ENCODE results near the gene ATP6V1B1. TPM values are rescaled to one million over a fixed set of nuclear protein-coding genes. Genes with fewer than 3 reads are reported as not detected.

Gene ATP6V1B1
- total and polyA plus RNA-seq, 2 of the 13 experiments (the other 11 are each of a cell fraction or from before 2014, with no cell fraction given), result 0.58 to 1.6 TPM

- TF ChIP-seq ATF5 (CRISPR knock-in tag; IDR thresholded peaks at IDR 0.05; ENCODE audit: low read depth), result no peak
- TF ChIP-seq ZNF720 (CRISPR knock-in tag; IDR thresholded peaks at IDR 0.05), result no peak
- no peak for TF ChIP-seq ZNF3 (CRISPR knock-in tag; IDR thresholded peaks at IDR 0.05)
- no peak for TF ChIP-seq FLYWCH1 (CRISPR knock-in tag; IDR thresholded peaks at IDR 0.05)
- no peak for TF ChIP-seq ZNF282 (IDR thresholded peaks at IDR 0.05; ENCODE audit: partially characterized antibody)
- TF ChIP-seq E2F1 (CRISPR knock-in tag; IDR thresholded peaks at IDR 0.05), result no peak
- no peak for TF ChIP-seq HOXD1 (CRISPR knock-in tag; IDR thresholded peaks at IDR 0.05)
- no peak for TF ChIP-seq POLR2AphosphoS2 (IDR thresholded peaks at IDR 0.05; ENCODE audit: low read depth, low read length)
- no peak; the same call in 1 of the 2 replicates for TF ChIP-seq ZNF205 (CRISPR knock-in tag; IDR thresholded peaks at IDR 0.05)
- no peak for TF ChIP-seq ZNF597 (CRISPR knock-in tag; IDR thresholded peaks at IDR 0.05)
- TF ChIP-seq RFXAP (CRISPR knock-in tag; IDR thresholded peaks at IDR 0.05; ENCODE audit: borderline replicate concordance), result no peak
- TF ChIP-seq ZNF337 (CRISPR knock-in tag; IDR thresholded peaks at IDR 0.05; ENCODE audit: borderline replicate concordance, low read depth), result no peak
- TF ChIP-seq HNF1A (IDR thresholded peaks at IDR 0.05; ENCODE audit: low read depth), result no peak
- no peak for TF ChIP-seq HNF1A (CRISPR knock-in tag; IDR thresholded peaks at IDR 0.05; ENCODE audit: borderline replicate concordance)
- TF ChIP-seq, protein P1, sequence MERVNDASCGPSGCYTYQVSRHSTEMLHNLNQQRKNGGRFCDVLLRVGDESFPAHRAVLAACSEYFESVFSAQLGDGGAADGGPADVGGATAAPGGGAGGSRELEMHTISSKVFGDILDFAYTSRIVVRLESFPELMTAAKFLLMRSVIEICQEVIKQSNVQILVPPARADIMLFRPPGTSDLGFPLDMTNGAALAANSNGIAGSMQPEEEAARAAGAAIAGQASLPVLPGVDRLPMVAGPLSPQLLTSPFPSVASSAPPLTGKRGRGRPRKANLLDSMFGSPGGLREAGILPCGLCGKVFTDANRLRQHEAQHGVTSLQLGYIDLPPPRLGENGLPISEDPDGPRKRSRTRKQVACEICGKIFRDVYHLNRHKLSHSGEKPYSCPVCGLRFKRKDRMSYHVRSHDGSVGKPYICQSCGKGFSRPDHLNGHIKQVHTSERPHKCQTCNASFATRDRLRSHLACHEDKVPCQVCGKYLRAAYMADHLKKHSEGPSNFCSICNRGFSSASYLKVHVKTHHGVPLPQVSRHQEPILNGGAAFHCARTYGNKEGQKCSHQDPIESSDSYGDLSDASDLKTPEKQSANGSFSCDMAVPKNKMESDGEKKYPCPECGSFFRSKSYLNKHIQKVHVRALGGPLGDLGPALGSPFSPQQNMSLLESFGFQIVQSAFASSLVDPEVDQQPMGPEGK (CRISPR knock-in tag; IDR thresholded peaks at IDR 0.05), result peak; percentile 35; the same call in 1 of the 2 replicates
- TF ChIP-seq DDIT3 (CRISPR knock-in tag; IDR thresholded peaks at IDR 0.05), result no peak
- TF ChIP-seq ATM (IDR thresholded peaks at IDR 0.05; ENCODE audit: borderline replicate concordance), result no peak
- TF ChIP-seq ZBTB42 (CRISPR knock-in tag; IDR thresholded peaks at IDR 0.05), result 0 out of 2 replicates have a peak, but pooled peaks have one; percentile 77
Observed at GRCh38 chr2:71000780-71001591, 65.3 kb downstream of the ATP6V1B1 start (continued).

All from HepG2 (cell line).